Osteocyte (in vitro differentiated cells): ENCODE data around the gene MSMP. TPM values are rescaled to one million over a fixed set of nuclear protein-coding genes. Genes with fewer than 3 reads are reported as not detected.

Experiments
- DNase-seq: peaks from one replicate; pipeline ENCODE4 v3.0.0; 2021; ENCODE audit warnings: mixed read lengths; ENCODE audit not compliant: unreplicated experiment; ENCODE audit errors: extremely low spot score
- H3K27ac Mint-ChIP-seq: one replicate; pipeline ENCODE4 v1.8.0; 2021; ENCODE audit warnings: mild to moderate bottlenecking, mixed read lengths; ENCODE audit not compliant: unreplicated experiment
- H3K27me3 Mint-ChIP-seq: one replicate; pipeline ENCODE4 v1.8.0; 2021; ENCODE audit warnings: mixed read lengths; ENCODE audit not compliant: unreplicated experiment
- H3K36me3 Mint-ChIP-seq: one replicate; pipeline ENCODE4 v1.8.0; 2021; ENCODE audit warnings: mixed read lengths; ENCODE audit not compliant: unreplicated experiment
- H3K4me1 Mint-ChIP-seq: one replicate; pipeline ENCODE4 v1.8.0; 2021; ENCODE audit warnings: mixed read lengths; ENCODE audit not compliant: unreplicated experiment
- H3K4me3 Mint-ChIP-seq: one replicate; pipeline ENCODE4 v1.8.0; 2021; ENCODE audit warnings: mild to moderate bottlenecking, moderate library complexity, mixed read lengths; ENCODE audit not compliant: unreplicated experiment
- H3K9me3 Mint-ChIP-seq: one replicate; pipeline ENCODE4 v1.8.0; 2021; ENCODE audit warnings: mixed read lengths; ENCODE audit not compliant: unreplicated experiment
- CTCF ChIP-seq: fragments of 200-600 bp; sonication (generic); IDR thresholded peaks from 2 replicates; pipeline ENCODE4 v1.5.0; 2021; ENCODE audit warnings: antibody characterized with exemption, mild to moderate bottlenecking, moderate library complexity
- microRNA-seq: library from miRNA; unstranded; fragments of <30 nt; microRNA quantifications from one replicate; pipeline ENCODE4 v1.1.0, GENCODE V29; 2020; ENCODE audit not compliant: unreplicated experiment
- total RNA-seq: library from RNA; stranded (reverse); gene quantifications from 2 replicates; pipeline ENCODE4 v1.2.1, GENCODE V29; 2021

The MSMP gene
- total RNA-seq, 1 donor from 2014 or later, result 0.56 TPM

- peaks cover 60% of the 10 kb centered on the region for H3K36me3 Mint-ChIP-seq
- no peak overlapping the region for H3K4me3 Mint-ChIP-seq
- no peaks in the 10 kb centered on the region for H3K4me1 Mint-ChIP-seq
- H3K27ac Mint-ChIP-seq, result no peak overlapping the region
- no peak for TF ChIP-seq CTCF
- no peaks in the 10 kb centered on the region for H3K27me3 Mint-ChIP-seq
- no peak for DNase-seq
- H3K9me3 Mint-ChIP-seq, result no peaks in the 10 kb centered on the region
These were observed 48.1 kb downstream of the MSMP start for GRCh38 chr9:35705836-35706430.

GRCh38 chr9:35705372-35705771 lies 48.7 kb downstream of the MSMP start:
- H3K27me3 Mint-ChIP-seq, result no peaks in the 10 kb centered on the region
- DNase-seq, result no peak
- no peak overlapping the region for H3K27ac Mint-ChIP-seq
- TF ChIP-seq CTCF, result no peak
- H3K36me3 Mint-ChIP-seq, result peaks cover 56% of the 10 kb centered on the region
- H3K9me3 Mint-ChIP-seq, result no peaks in the 10 kb centered on the region
- no peaks in the 10 kb centered on the region for H3K4me1 Mint-ChIP-seq
- H3K4me3 Mint-ChIP-seq, result no peak overlapping the region

GRCh38 chr9:35703906-35704672 lies 50.0 kb downstream of the MSMP start:
- TF ChIP-seq CTCF, result no peak
- H3K4me1 Mint-ChIP-seq, result no peaks in the 10 kb centered on the region
- no peak for DNase-seq
- H3K36me3 Mint-ChIP-seq, result peaks cover 51% of the 10 kb centered on the region
- no peak overlapping the region for H3K4me3 Mint-ChIP-seq
- no peaks in the 10 kb centered on the region for H3K27me3 Mint-ChIP-seq
- H3K27ac Mint-ChIP-seq, result no peak overlapping the region
- no peaks in the 10 kb centered on the region for H3K9me3 Mint-ChIP-seq

Small RNA genes within 50 kb of the gene (microRNA-seq; reads per million reads assigned to microRNA genes)
- gene MIR6852 (1.6 reads per million), gene MIR6853 (not detected)

Other genes with a start within 250 kb of the MSMP start
- gene TESK1, start 149.0 kb downstream of the MSMP start, total RNA-seq, result 44.4 and 53.5 TPM in 2 replicates
- 0.57 and 0.91 TPM in 2 replicates for gene CD72, start 135.9 kb downstream of the MSMP start, total RNA-seq
- gene SIT1, start 103.3 kb downstream of the MSMP start, total RNA-seq, result not detected in 2 replicates
- 14,337 and 15,426 TPM in 2 replicates for gene RMRP, start 96.3 kb downstream of the MSMP start, total RNA-seq
- gene CCDC107, start 96.0 kb downstream of the MSMP start, total RNA-seq, result 30.0 and 31.3 TPM in 2 replicates
- 0.86 and 1.6 TPM in 2 replicates for gene ARHGEF39, start 89.1 kb downstream of the MSMP start, total RNA-seq
- not detected in 2 replicates for gene CA9, start 80.3 kb downstream of the MSMP start, total RNA-seq
- gene TPM2, start 64.4 kb downstream of the MSMP start, total RNA-seq, result 476 and 515 TPM in 2 replicates
- gene TLN1, start 22.1 kb downstream of the MSMP start, total RNA-seq, result 433 and 439 TPM in 2 replicates
- 39.0 and 45.4 TPM in 2 replicates for gene CREB3, start 21.6 kb downstream of the MSMP start, total RNA-seq
- gene GBA2, start 5.0 kb downstream of the MSMP start, total RNA-seq, result 64.0 and 69.8 TPM in 2 replicates
- 35.9 and 38.4 TPM in 2 replicates for gene RGP1, start 5.0 kb downstream of the MSMP start, total RNA-seq
- 26.8 and 28.1 TPM in 2 replicates for gene NPR2, start 37.3 kb upstream of the MSMP start, total RNA-seq
- 2.4 TPM in 2 replicates for gene SPAG8, start 58.0 kb upstream of the MSMP start, total RNA-seq
- gene HINT2, start 60.8 kb upstream of the MSMP start, total RNA-seq, result 35.4 and 36.0 TPM in 2 replicates
- not detected in 2 replicates for gene FAM221B, start 74.5 kb upstream of the MSMP start, total RNA-seq
- gene TMEM8B, start 75.0 kb upstream of the MSMP start, total RNA-seq, result 25.6 and 29.9 TPM in 2 replicates
- gene OR13J1, start 116.1 kb upstream of the MSMP start, total RNA-seq, result not detected in 2 replicates
- 3.0 and 3.7 TPM in 2 replicates for gene HRCT1, start 151.9 kb upstream of the MSMP start, total RNA-seq
- gene SPAAR, start 155.2 kb upstream of the MSMP start, total RNA-seq, result 0.56 TPM in 1 of 2 replicates, not detected in the other
- gene OR2S2, start 203.9 kb upstream of the MSMP start, total RNA-seq, result not detected in 2 replicates